ENCODE measurements around the gene SLC34A1.
A peak's percentile ranks its signal among the peaks of the same experiment; 100 is the strongest.

The SLC34A1 gene

GRCh38 chr5:177368869-177369644 lies 15.2 kb upstream of the SLC34A1 start:
- peak; percentile 80 for TF ChIP-seq CTCF (conservative IDR thresholded peaks at IDR 0.05; ENCODE audit: low read depth, low read length)
- DNase-seq (ENCODE audit: low read depth): no peak
- no peak overlapping the region for H3K4me3 ChIP-seq (ENCODE audit: low read length)

- TF ChIP-seq CTCF (conservative IDR thresholded peaks at IDR 0.05; ENCODE audit: low read depth, low read length): no peak
These were observed 14.4 kb upstream of the SLC34A1 start for GRCh38 chr5:177369645-177370440.

GRCh38 chr5:177370488-177371119 lies 13.6 kb upstream of the SLC34A1 start:
- peak overlapping the region; percentile 58 for H3K4me3 ChIP-seq (ENCODE audit: low read length)
- peak; percentile 71 for TF ChIP-seq CTCF (conservative IDR thresholded peaks at IDR 0.05; ENCODE audit: low read depth, low read length)
- DNase-seq (ENCODE audit: low read depth): peak; percentile 87

More at GRCh38 chr5:177369645-177370440, 14.4 kb upstream of the SLC34A1 start:
- no peak overlapping the region for H3K4me3 ChIP-seq (ENCODE audit: low read length)
- DNase-seq (ENCODE audit: low read depth): no peak

DNA sequence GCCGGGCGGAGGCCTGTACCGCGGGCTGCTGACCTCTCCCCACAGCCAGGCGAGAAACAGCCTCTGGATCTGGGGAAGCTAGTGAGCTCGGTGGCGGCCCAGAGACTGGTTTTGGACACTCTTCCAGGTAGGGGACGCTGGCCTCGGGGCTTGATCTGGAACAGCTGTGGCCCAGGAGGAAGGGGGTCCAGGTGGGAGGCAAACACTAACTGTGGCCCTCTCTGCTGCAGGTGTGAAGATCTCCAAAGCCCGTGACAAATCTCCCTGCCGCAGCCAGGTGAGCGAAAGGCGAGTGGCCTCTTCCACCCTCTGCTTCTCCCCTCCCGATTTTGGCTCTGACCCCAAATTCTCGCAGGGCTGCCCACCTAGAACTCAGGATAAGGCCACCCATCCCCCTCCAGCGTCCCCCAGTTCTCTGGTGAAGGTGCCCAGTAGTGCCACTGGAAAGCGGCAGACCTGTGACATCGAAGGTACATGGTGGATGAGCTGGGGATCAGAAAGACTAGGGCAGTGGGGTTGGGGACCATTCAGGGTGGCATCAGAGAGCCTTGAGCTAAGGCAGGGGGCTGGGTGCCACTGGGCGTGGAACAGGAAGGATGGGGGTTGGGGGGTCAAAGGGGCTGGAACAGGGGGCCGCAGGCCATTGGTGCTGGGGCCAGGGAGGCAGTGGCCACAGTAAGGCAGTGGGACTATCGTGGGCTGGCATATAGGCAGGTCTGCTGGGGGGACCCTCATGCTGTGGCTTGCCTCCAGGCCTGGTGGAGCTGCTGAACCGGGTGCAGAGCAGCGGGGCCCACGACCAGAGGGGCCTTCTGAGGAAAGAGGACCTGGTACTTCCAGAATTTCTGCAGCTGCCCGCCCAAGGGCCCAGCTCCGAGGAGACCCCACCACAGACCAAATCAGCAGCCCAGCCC lies 12.9 kb upstream of the SLC34A1 start:
- DNase-seq (ENCODE audit: low read depth): no peak
- no peak for TF ChIP-seq CTCF (conservative IDR thresholded peaks at IDR 0.05; ENCODE audit: low read depth, low read length)
- peak overlapping the region; percentile 58 for H3K4me3 ChIP-seq (ENCODE audit: low read length)

DNA sequence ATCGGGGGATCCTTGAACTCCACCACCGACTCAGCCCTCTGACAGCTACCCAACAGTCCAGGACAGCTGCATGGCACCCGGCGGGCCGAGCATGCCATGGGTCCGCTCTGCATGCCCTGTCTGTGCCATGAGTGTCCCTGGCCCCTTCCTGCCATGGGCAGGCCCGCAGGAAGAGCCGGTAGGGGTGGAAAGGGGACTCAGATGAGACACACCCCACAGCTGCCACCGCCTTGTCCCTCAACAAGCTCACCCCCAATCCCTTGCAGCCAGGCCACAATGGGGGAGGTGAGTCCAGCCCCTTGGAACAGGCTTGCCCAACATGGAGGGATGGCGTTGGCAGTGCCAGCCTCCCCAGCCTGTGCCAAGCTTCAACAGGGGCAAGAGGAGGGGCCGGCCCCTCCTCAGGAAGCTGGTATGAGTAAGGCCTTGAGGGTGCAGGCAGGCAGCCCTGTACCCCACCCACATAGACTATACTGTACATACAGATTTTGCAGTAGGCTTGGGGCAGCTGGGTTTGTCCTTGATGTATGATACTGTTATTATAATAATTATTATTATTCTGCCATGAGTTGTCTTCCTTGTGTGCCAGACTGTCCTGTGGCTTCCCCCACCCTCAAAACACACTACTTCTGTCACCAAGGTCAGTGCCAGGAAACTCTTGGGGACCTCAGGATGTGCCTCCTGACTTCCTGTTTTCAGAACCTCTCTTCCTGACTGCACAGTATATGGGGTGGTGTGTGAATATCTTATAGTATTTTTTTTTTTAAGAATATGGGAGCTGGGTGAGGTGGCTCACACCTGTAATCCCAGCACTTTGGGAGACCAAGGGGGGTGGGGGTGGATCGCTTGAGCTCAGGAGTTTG lies 12.0 kb upstream of the SLC34A1 start:
- DNase-seq (ENCODE audit: low read depth): no peak
- no peak for TF ChIP-seq CTCF (conservative IDR thresholded peaks at IDR 0.05; ENCODE audit: low read depth, low read length)
- no peak overlapping the region for H3K4me3 ChIP-seq (ENCODE audit: low read length)

GRCh38 chr5:177372910-177373309 lies 11.3 kb upstream of the SLC34A1 start:
- H3K4me3 ChIP-seq (ENCODE audit: low read length): no peak overlapping the region
- DNase-seq (ENCODE audit: low read depth): no peak
- no peak for TF ChIP-seq CTCF (conservative IDR thresholded peaks at IDR 0.05; ENCODE audit: low read depth, low read length)
